KMS-11 (cell line): Measurements from ENCODE around the gene NTM.

Experiments
- H2AFZ ChIP-seq: fragments of 200-600 bp; sonication (generic); 2 replicates; pipeline ENCODE4 v1.6.1; 2016; ENCODE audit warnings: antibody characterized with exemption, mixed run types, low read depth
- H3K27ac ChIP-seq: fragments of 200-600 bp; sonication (generic); 2 replicates; pipeline ENCODE4 v1.6.1; 2016; ENCODE audit warnings: mild to moderate bottlenecking, mixed run types
- H3K27me3 ChIP-seq: fragments of 200-600 bp; sonication (generic); 2 replicates; pipeline ENCODE4 v1.6.1; 2017; ENCODE audit warnings: mild to moderate bottlenecking, low read depth, mixed run types, moderate library complexity; ENCODE audit not compliant: insufficient read depth
- H3K36me3 ChIP-seq: fragments of 200-600 bp; sonication (generic); 2 replicates; pipeline ENCODE4 v1.6.1; 2017; ENCODE audit warnings: mild to moderate bottlenecking, mixed run types; ENCODE audit not compliant: insufficient read depth
- H3K4me1 ChIP-seq: fragments of 200-600 bp; sonication (generic); 2 replicates; pipeline ENCODE4 v1.6.1; 2016; ENCODE audit warnings: mild to moderate bottlenecking, low read depth, mixed run types; ENCODE audit not compliant: poor library complexity, severe bottlenecking
- H3K4me2 ChIP-seq: fragments of 200-600 bp; sonication (generic); 2 replicates; pipeline ENCODE4 v1.7.0; 2016; ENCODE audit warnings: mild to moderate bottlenecking, mixed run types
- H3K4me3 ChIP-seq: fragments of 200-600 bp; sonication (generic); IDR thresholded peaks from 2 replicates; pipeline ENCODE4 v1.6.1; 2017; ENCODE audit warnings: low read depth, low read length, mixed read lengths; ENCODE audit not compliant: insufficient read depth
- H3K79me2 ChIP-seq: fragments of 200-600 bp; sonication (generic); 2 replicates; pipeline ENCODE4 v1.6.1; 2016; ENCODE audit warnings: low read depth, mixed run types; ENCODE audit not compliant: insufficient read depth
- H3K9ac ChIP-seq: fragments of 200-600 bp; sonication (generic); 2 replicates; pipeline ENCODE4 v1.6.1; 2016; ENCODE audit warnings: mild to moderate bottlenecking, mixed run types
- H4K20me1 ChIP-seq: fragments of 200-600 bp; sonication (generic); 2 replicates; pipeline ENCODE4 v1.6.1; 2016; ENCODE audit warnings: mild to moderate bottlenecking, mixed run types; ENCODE audit not compliant: insufficient read depth
- TF ChIP-seq, protein P1 (sequence below): fragments of 200-600 bp; sonication (generic); conservative IDR thresholded peaks from 2 replicates; pipeline ENCODE4 v1.6.1; 2017; ENCODE audit warnings: low read depth, mild to moderate bottlenecking, antibody characterized with exemption, low read length, moderate library complexity, mixed read lengths

Gene NTM

GRCh38 chr11:131656839-131657211, 286.4 kb downstream of the NTM start:
- H3K9ac ChIP-seq: no peak overlapping the region
- no peak overlapping the region for H2AFZ ChIP-seq
- no peaks in the 10 kb centered on the region for H4K20me1 ChIP-seq
- H3K4me3 ChIP-seq: no peak overlapping the region
- no peaks in the 10 kb centered on the region for H3K27me3 ChIP-seq
- H3K4me2 ChIP-seq: no peak overlapping the region
- no peaks in the 10 kb centered on the region for H3K36me3 ChIP-seq
- no peaks in the 10 kb centered on the region for H3K4me1 ChIP-seq
- TF ChIP-seq, protein P1, sequence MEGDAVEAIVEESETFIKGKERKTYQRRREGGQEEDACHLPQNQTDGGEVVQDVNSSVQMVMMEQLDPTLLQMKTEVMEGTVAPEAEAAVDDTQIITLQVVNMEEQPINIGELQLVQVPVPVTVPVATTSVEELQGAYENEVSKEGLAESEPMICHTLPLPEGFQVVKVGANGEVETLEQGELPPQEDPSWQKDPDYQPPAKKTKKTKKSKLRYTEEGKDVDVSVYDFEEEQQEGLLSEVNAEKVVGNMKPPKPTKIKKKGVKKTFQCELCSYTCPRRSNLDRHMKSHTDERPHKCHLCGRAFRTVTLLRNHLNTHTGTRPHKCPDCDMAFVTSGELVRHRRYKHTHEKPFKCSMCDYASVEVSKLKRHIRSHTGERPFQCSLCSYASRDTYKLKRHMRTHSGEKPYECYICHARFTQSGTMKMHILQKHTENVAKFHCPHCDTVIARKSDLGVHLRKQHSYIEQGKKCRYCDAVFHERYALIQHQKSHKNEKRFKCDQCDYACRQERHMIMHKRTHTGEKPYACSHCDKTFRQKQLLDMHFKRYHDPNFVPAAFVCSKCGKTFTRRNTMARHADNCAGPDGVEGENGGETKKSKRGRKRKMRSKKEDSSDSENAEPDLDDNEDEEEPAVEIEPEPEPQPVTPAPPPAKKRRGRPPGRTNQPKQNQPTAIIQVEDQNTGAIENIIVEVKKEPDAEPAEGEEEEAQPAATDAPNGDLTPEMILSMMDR: no peak
- no peak overlapping the region for H3K27ac ChIP-seq
- no peaks in the 10 kb centered on the region for H3K79me2 ChIP-seq

- no peaks in the 10 kb centered on the region for H3K4me1 ChIP-seq
- H2AFZ ChIP-seq: no peak overlapping the region
- no peak overlapping the region for H3K9ac ChIP-seq
- no peak overlapping the region for H3K27ac ChIP-seq
- no peaks in the 10 kb centered on the region for H3K27me3 ChIP-seq
- TF ChIP-seq, protein P1: no peak
- H3K36me3 ChIP-seq: no peaks in the 10 kb centered on the region
- H3K4me3 ChIP-seq: no peak overlapping the region
- H4K20me1 ChIP-seq: no peaks in the 10 kb centered on the region
- no peak overlapping the region for H3K4me2 ChIP-seq
- no peaks in the 10 kb centered on the region for H3K79me2 ChIP-seq
Observed at GRCh38 chr11:131658414-131658813, 288.0 kb downstream of the NTM start.

DNA sequence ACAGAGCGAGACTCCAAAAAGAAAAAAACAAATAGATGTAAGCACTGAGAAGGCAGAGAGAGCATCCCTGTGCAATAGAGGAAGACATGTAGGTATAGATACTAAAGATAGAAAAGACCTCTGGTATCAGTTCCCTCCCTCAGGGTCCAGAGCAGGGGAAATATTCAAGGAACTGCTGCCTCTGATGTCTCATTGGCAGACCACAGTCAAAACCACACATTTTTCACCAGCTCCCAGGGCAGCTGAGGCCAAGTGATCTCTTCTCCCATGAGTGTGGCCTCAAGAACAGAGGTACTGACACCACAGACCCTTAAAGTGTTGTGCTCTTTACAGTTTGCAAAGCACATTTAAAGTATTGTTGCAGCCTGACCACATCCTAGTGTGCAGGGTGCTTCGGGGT, 288.5 kb downstream of the NTM start:
- Histone ChIP-seq H4K20me1 (no peaks in the 10 kb centered on the region), H3K9ac (no peak overlapping the region), H3K27me3 (no peaks in the 10 kb centered on the region), H3K79me2 (no peaks in the 10 kb centered on the region), H2AFZ (no peak overlapping the region), H3K27ac (no peak overlapping the region), H3K4me1 (no peaks in the 10 kb centered on the region), H3K4me2 (no peak overlapping the region), H3K4me3 (no peak overlapping the region), H3K36me3 (no peaks in the 10 kb centered on the region)
- TF ChIP-seq, protein P1: no peak

DNA sequence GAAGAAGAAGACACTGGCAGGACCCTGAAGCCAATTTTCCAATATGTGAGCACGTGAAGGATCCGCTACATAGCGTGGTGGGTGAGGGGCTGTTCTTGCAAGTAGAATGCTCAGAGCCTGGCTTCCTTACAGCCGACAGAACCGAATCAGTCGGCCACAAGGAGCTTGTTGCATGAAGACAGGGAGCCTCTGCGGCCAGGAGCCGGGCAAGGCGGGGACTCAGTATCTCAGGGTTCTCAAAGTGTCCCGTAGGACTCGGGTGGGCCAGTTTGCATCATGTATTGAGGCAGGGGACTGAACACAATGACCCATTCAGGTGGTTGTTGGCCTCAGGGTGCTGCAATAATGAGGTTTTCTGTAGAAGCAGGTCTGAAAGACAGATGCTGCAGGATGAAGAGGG, 289.5 kb downstream of the NTM start:
- H3K36me3 ChIP-seq: no peaks in the 10 kb centered on the region
- no peak overlapping the region for H3K9ac ChIP-seq
- no peak overlapping the region for H2AFZ ChIP-seq
- no peak overlapping the region for H3K27ac ChIP-seq
- no peaks in the 10 kb centered on the region for H3K4me1 ChIP-seq
- H3K79me2 ChIP-seq: no peaks in the 10 kb centered on the region
- H3K4me2 ChIP-seq: no peak overlapping the region
- no peaks in the 10 kb centered on the region for H3K27me3 ChIP-seq
- TF ChIP-seq, protein P1: no peak
- no peaks in the 10 kb centered on the region for H4K20me1 ChIP-seq
- no peak overlapping the region for H3K4me3 ChIP-seq

DNA sequence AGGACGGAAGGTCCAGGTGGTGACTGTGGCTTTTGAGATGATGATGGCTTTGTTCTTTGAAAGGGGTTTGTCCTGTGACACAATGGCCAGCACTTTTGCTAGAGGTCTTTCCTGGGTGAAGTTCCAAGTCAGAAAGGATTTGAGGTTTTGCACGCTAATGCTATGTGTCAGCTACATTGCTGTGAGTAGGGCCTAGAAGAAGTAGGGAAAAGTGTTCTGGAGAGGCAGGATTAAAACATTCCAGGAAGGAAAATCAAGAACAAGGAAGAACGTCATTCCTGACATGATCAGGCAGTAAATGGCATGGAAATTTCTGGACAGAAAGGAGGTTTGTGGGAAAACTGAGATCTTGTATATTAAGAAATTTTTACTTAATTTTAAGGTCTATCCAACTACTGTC, 290.7 kb downstream of the NTM start:
- Histone ChIP-seq H3K36me3 (no peaks in the 10 kb centered on the region), H3K27ac (no peak overlapping the region), H3K4me3 (no peak overlapping the region), H2AFZ (no peak overlapping the region), H4K20me1 (no peaks in the 10 kb centered on the region), H3K9ac (no peak overlapping the region), H3K4me2 (no peak overlapping the region), H3K4me1 (no peaks in the 10 kb centered on the region), H3K79me2 (no peaks in the 10 kb centered on the region), H3K27me3 (no peaks in the 10 kb centered on the region)
- TF ChIP-seq, protein P1: no peak
